ENCODE data around the gene GCAT.

GCAT gene

GRCh38 chr22:37832022-37832857 lies 24.5 kb downstream of the GCAT start:
- in situ Hi-C loops (cut with MboI; ENCODE audit: low pct_unique_long_range_greater_than_20kb, low sequenced_read_pairs, unreplicated experiment): no loop called here
- TF ChIP-seq CTCF (IDR thresholded peaks at IDR 0.05; ENCODE audit: extremely low read depth, insufficient read depth, missing control alignments): no peak
- no peak for DNase-seq (ENCODE audit: low spot score)

- DNase-seq (ENCODE audit: low spot score): no peak
- in situ Hi-C loops (cut with MboI; ENCODE audit: low pct_unique_long_range_greater_than_20kb, low sequenced_read_pairs, unreplicated experiment): no loop called here
- TF ChIP-seq CTCF (IDR thresholded peaks at IDR 0.05; ENCODE audit: extremely low read depth, insufficient read depth, missing control alignments): no peak
Measured at GRCh38 chr22:37842015-37842793, 34.5 kb downstream of the GCAT start.

GRCh38 chr22:37843741-37844089 lies 36.0 kb downstream of the GCAT start:
- no peak for TF ChIP-seq CTCF (IDR thresholded peaks at IDR 0.05; ENCODE audit: extremely low read depth, insufficient read depth, missing control alignments)
- in situ Hi-C loops (cut with MboI; ENCODE audit: low pct_unique_long_range_greater_than_20kb, low sequenced_read_pairs, unreplicated experiment): no loop called here
- DNase-seq (ENCODE audit: low spot score): peak; percentile 67

- in situ Hi-C loops (cut with MboI; ENCODE audit: low pct_unique_long_range_greater_than_20kb, low sequenced_read_pairs, unreplicated experiment): no loop called here
- TF ChIP-seq CTCF (IDR thresholded peaks at IDR 0.05; ENCODE audit: extremely low read depth, insufficient read depth, missing control alignments): no peak
- no peak for DNase-seq (ENCODE audit: low spot score)
Measured at GRCh38 chr22:37844904-37845329, 37.2 kb downstream of the GCAT start.

GRCh38 chr22:37846433-37846832 lies 38.7 kb downstream of the GCAT start:
- DNase-seq (ENCODE audit: low spot score): no peak
- in situ Hi-C loops (cut with MboI; ENCODE audit: low pct_unique_long_range_greater_than_20kb, low sequenced_read_pairs, unreplicated experiment): no loop called here
- no peak for TF ChIP-seq CTCF (IDR thresholded peaks at IDR 0.05; ENCODE audit: extremely low read depth, insufficient read depth, missing control alignments)

- TF ChIP-seq CTCF (IDR thresholded peaks at IDR 0.05; ENCODE audit: extremely low read depth, insufficient read depth, missing control alignments): no peak
- in situ Hi-C loops (cut with MboI; ENCODE audit: low pct_unique_long_range_greater_than_20kb, low sequenced_read_pairs, unreplicated experiment): no loop called here
- DNase-seq (ENCODE audit: low spot score): no peak
Measured at GRCh38 chr22:37848587-37849088, 40.9 kb downstream of the GCAT start.
